ENCODE measurements around the gene FAM199X.
A peak's percentile ranks its signal among the peaks of the same experiment; 100 is the strongest.

Gene FAM199X

GRCh38 chrX:104165894-104166734, at the start of gene FAM199X:
TSS of gene FAM199X (plus strand) at chrX:104166453. CDS start at chrX:104166786, 333 bp downstream.
- peak; percentile 61 to 62 for DNase-seq (ENCODE audit: low read depth in 2 of 2)

- DNase-seq (ENCODE audit: low read depth in 2 of 2), result no peak
These were observed 48.5 kb upstream of the FAM199X start for GRCh38 chrX:104117759-104118158.

DNA sequence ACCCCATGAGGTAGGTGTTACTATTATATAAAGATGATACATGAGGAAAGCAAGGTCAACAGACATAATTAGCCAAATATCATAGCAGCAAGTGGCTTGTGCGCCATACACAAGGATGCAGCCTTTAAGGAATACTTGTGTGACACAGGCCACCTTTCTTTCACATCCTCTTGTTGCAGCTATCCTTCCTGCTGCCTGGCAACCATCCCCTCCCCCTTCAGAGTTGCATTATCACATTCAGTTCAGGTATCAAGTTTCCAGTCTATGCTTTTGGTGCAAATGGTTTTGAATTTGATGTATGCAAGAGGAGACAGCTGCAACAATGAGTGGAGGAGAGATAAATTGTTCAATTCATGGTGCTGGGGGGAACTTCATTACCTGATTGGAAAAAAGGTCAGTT, 47.5 kb upstream of the FAM199X start:
- no peak for DNase-seq (ENCODE audit: low read depth in 2 of 2)

DNA sequence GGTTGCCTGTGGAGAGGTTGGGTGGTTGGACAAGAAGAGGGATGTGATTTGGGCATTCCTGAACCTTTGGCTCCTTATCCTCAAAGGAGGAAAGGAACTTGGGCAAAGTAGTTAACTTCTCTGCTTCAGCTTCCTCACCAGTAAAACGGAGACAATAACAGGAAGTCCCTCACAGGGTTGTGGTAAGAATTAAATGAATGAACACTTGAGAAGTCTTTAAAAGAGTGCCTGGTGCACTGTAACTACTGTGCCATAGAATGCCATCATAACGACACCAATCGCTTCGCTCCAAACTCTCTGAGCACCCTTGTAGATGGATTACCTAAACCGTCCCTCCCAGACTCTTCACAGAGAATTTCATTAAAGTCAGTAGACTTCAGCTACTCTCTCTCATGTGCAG, 43.4 kb upstream of the FAM199X start:
- no peak for DNase-seq (ENCODE audit: low read depth in 2 of 2)

- DNase-seq (ENCODE audit: low read depth in 2 of 2), result no peak
These were observed 39.4 kb upstream of the FAM199X start for GRCh38 chrX:104126856-104127255.

DNA sequence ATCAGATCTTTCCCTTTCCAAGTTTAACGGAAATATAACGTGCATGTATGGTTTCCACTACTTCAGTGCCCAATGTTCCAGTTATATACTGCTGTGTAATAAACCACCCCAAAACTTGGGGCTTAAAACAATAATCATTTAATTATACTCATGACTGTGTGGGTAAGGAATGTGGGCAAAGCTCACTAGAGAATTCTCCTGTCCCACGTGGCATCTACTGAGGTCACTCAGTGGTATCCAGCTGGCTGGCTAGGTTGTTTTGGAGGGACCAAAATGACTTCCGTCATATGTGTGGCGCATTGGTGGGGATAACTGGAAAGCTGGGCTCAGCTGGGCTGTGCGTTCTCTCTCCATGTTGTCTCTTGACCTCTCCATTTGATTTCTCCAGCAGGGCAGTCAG, 35.4 kb upstream of the FAM199X start:
- no peak for DNase-seq (ENCODE audit: low read depth in 2 of 2)

- DNase-seq (ENCODE audit: low read depth in 2 of 2), result no peak
These were observed 31.5 kb upstream of the FAM199X start for GRCh38 chrX:104134583-104135261.

DNA sequence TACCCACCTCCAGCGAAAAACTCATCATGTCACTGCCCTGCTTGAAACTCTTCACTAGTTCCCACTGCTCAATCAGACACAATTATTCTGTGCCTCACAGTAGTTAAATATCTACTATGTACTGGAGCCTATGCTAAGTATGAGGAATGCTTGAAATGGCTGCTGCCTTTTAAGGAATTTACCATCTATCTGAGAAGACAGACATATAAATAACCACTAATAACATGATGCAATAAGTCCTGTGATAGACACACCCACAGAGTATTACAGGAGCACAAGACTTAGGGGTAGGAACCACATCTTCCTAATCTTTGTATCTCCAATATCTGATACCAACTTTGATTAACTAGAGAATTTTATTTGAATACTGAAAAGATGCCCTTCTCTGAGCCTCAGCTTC, 30.6 kb upstream of the FAM199X start:
- DNase-seq (ENCODE audit: low read depth in 2 of 2), result no peak

DNA sequence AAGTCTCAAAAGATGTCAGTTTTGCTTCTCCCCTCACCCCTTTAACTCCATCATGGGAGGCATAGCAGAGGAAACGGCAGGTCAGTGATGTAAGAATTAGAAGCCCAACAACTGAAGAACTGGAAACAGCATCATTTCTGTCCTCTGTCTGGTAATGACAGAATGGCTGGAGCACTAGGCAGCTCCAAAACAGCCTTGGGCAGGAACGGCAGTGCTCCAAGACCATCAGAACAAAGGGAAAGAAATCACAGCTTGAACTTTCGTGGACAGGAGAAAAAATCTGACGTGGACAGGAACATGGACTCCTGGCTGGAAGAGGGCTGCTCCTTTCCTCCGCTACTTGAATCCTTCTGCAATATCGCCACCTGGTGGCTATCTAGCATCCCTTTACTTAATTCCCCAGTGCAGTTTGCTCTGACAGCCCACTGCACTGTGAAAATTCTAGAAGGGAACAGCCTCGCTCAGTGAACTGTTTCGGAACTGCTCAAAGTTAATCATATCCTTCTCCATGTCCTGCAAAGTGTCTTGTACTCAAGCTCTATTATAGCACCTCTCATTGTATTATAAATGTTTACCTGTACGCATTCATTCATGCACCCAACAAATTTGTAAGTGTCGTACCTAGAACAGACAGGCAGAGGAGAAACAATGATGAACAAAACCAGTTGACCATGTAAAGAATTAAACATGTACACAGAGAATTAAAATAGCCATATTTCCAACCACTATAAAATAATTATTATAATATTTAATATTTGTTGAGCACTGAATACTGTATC, 29.8 kb upstream of the FAM199X start:
- DNase-seq (ENCODE audit: low read depth in 2 of 2), result peak; percentile 50 to 60

DNA sequence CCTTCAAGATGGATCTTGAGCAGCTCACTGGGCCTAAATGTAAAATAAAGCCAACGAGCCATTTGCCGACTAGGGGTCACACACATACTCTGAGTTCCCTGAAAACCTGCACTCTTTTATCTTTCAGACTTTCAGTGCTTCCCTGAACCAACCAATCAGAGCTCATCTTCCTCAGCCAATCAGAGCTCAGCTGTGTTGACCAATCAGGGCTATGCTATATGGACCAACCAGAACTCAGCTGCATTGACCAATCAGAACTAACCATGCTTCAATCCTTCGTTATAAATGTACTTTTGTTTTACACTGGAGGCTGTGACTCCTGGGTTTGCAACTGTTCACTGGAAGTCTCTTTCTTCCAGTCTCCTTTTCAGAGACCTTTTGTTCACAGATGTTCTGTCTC, 28.8 kb upstream of the FAM199X start:
- no peak for DNase-seq (ENCODE audit: low read depth in 2 of 2)

DNA sequence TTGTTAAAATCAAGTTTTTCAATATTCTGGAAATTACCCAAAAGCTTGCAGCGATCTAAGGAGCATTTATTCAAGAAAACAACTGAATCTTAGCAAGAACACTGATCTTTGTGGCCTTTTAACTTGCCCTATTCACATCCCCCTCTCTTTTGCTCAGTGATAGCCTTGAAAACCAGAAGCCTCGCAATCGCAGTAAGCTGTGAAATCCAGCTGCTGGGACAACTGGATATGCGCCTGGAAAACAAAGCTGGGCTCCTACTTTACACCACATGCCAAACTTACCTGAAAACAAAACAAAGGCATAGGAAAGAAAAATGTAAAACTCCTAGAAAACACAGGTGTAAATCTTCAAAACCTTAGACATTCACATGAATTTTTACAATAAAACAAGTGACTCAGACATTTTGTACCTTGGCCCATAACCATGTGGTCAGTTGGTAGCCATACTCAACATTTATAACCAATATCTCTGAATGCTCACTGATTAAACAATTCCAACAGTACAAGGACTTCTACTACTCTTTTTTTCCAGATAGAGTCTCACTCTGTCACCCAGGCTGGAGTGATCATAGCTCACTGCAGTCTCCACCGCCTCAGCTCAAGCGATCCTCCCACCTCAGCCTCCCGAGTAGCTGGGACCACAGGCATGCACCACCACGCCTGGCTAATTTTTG, 25.0 kb upstream of the FAM199X start:
- no peak for DNase-seq (ENCODE audit: low read depth in 2 of 2)

DNA sequence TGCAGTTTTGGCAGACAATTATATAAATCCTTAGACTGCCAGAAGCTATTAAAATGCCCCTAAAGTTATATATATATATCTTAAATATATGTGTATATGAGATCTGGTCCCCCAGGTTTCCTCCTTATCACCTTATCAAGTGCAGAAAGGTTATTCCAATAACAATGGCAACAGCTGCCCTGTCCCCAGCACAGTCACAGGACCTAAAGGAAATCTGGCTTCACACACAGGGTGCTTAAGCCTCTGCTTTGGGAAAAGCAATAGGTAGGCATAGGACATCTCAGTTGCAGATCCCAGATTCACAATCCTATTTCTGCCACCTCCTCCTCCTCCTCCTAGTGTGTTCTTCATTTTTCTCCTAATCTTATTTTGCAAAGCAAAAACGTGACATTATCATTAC, 15.2 kb upstream of the FAM199X start:
- DNase-seq (ENCODE audit: low read depth in 2 of 2), result no peak

DNA sequence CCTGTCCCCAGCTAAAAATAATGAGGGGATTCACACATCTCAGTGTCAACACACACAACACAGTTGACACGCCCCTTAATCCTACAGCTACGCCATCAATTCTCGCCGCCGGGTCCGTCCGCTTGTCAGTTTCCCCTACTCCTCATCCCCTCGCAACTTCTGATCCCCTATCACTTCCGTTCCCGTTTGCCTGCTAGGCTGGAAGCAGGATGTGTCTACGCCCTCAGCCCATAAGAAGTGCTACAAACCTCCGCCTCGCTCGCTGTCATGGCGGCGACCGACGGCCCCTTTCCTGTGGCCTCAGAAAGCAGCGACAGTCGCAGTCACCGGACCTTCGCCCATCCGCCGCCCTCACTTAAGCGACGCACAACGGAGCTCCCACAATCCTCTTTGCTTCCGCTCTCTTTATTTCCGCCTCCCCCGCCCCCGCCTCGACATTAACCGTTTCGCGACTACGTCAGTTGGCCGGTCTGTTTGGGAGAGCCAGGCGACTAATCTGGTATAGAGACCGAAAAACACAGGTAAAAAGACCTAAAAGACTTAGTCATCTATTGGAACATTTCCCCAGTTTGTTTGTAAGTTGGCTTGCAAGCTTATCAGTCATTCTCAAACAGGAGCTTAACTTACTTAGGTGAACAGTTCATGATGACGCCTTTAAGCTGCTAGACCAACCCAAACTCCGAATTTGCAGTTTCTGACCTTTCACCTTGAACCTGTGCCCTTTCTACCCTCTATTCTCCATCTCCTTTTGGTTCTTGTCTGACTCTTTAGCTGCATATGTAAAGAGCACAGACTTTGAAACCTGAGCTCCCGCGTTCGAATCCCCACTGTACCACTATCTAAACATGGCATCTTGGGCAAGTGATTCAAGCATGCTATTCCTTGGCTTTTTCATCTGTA, 9.4 kb upstream of the FAM199X start, which contains the start of gene SLC25A53:
Gene SLC25A53, minus strand, starts transcription at position 380 of the 900 bp plus-strand sequence. CDS start 51,752 bp downstream, outside the sequence.
- peak; percentile 52 to 56 for DNase-seq (ENCODE audit: low read depth in 2 of 2)

DNA sequence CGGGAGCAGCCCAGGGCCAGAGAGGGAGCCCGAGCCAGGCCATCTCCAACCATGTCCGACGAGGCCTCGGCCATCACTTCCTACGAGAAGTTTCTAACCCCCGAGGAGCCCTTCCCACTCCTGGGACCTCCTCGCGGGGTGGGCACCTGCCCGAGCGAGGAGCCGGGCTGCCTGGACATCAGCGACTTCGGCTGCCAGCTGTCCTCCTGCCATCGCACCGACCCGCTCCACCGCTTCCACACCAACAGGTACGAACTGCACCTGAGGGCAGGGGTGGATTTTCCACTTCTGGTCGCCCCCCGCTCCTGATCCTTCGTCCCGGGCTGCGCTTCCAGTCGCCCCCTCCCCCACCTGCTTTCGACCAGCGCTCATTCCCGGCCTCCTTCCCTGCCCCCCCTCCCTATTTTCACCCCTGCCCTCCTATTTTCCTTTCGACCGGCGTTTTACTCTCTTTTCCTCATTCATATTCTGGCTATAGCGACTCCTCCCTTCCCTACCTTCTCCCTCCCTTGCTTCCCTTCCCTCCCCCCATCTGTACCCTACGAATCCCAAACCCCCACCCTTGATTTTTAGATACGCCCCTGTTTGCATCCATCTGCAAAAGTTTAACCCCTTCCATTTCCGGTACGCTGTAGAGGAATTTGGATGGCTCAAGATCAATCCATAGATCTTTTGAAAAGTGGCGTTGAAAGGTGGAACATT, 633 bp downstream of the FAM199X start:
- DNase-seq (ENCODE audit: low read depth in 2 of 2), result no peak

GRCh38 chrX:104168127-104168526, 1.9 kb downstream of the FAM199X start:
- DNase-seq (ENCODE audit: low read depth in 2 of 2), result no peak

DNA sequence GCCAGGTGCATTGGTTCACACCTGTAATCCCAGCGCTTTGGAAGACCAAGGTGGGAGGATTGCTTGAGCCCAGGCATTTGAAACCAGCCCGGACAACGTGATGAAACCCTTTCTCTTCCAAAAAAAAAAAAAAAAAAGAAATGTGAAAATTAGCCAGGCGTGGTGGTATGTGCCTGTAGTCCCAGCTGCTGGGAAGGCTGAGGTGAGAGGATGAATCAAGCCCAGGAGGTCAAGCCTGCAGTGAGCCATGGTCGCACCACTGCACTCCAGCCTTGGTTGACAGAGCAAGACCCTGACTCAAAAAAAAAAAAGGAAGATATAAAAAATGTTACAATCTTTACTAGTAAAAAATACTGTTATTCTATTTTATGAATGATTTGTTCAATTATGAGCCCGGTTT, 5.9 kb downstream of the FAM199X start:
- DNase-seq (ENCODE audit: low read depth in 2 of 2), result no peak

GRCh38 chrX:104172788-104173187, 6.5 kb downstream of the FAM199X start:
- DNase-seq (ENCODE audit: low read depth in 2 of 2), result no peak

GRCh38 chrX:104173841-104174240, 7.6 kb downstream of the FAM199X start:
- no peak for DNase-seq (ENCODE audit: low read depth in 2 of 2)

DNA sequence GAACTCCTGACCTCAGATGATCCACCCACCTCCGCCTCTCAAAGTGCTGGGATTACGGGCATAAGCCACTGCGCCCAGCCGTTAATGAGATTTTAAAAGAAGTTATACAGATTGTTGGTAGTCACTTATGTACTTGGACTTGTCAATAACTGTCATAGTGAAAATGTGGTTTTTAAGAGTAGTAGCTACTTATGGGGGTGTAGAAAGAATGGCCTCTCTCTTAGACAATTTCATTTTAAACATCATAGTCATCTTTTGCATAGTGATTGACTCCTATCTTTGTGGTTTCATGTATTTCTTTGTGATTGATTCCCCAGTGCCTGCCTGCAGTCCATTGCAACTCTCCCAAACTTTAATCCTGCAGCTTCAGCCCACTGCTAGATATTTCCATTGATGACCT, 17.4 kb downstream of the FAM199X start:
- no peak for DNase-seq (ENCODE audit: low read depth in 2 of 2)

- no peak for DNase-seq (ENCODE audit: low read depth in 2 of 2)
These were observed 21.7 kb downstream of the FAM199X start for GRCh38 chrX:104187931-104188330.
